A549 (cell line): ENCODE results near the gene ZNF474.

Experiments used
- CTCF ChIP-seq: fragments of >200 bp; sonication (Bioruptor Twin); formaldehyde crosslinking; IDR thresholded peaks from 3 replicates; pipeline ENCODE4 v1.5.1; 2016
- SMC3 ChIP-seq: fragments of >200 bp; sonication (Bioruptor Twin); formaldehyde crosslinking; IDR thresholded peaks from 3 replicates; pipeline ENCODE4 v1.6.1; 2018; ENCODE audit warnings: inconsistent platforms
- SREBF2 ChIP-seq: fragments of 450-650 bp; IDR thresholded peaks from 2 replicates; pipeline ENCODE4 v1.6.1; 2014; ENCODE audit warnings: mild to moderate bottlenecking, moderate library complexity

GRCh38 chr5:122177161-122177560 lies 47.8 kb downstream of the ZNF474 start:
- no peak for TF ChIP-seq SREBF2
- no peak for TF ChIP-seq CTCF
- TF ChIP-seq SMC3, result no peak
